Endodermal cell (in vitro differentiated cells): ENCODE data around the gene METTL24. TPM values are rescaled to one million over a fixed set of nuclear protein-coding genes. Genes with fewer than 3 reads are reported as not detected.
"Not testable (repeated sequence)": the region's sequence is repeated elsewhere in the genome, so short reads cannot be mapped to it uniquely, and the experiment has no call there.

Experiments used
- DNase-seq: peaks from one replicate; pipeline ENCODE4 v3.0.0-alpha.2; 2017
- H3K27ac ChIP-seq: 2 replicates; pipeline ENCODE4 v1.5.1; 2013; ENCODE audit warnings: mild to moderate bottlenecking, low read depth, low read length, moderate library complexity
- H3K27me3 ChIP-seq: 2 replicates; pipeline ENCODE4 v1.6.1; 2013; ENCODE audit warnings: mild to moderate bottlenecking, low read length, moderate library complexity; ENCODE audit not compliant: insufficient read depth, control insufficient read depth, poor library complexity, severe bottlenecking
- H3K36me3 ChIP-seq: 2 replicates; pipeline ENCODE4 v1.7.0; 2013; ENCODE audit warnings: mild to moderate bottlenecking, low read length, moderate library complexity; ENCODE audit not compliant: control insufficient read depth, insufficient read depth
- H3K4me1 ChIP-seq: one replicate; pipeline ENCODE4 v1.7.0; 2013; ENCODE audit warnings: low read length; ENCODE audit not compliant: control insufficient read depth, insufficient read depth
- H3K4me3 ChIP-seq: 2 replicates; pipeline ENCODE4 v1.5.1; 2013; ENCODE audit warnings: mild to moderate bottlenecking, low read length, moderate library complexity
- H3K9ac ChIP-seq: 2 replicates; pipeline ENCODE4 v1.6.1; 2013; ENCODE audit warnings: mild to moderate bottlenecking, low read length, moderate library complexity; ENCODE audit not compliant: poor library complexity, severe bottlenecking; ENCODE audit errors: extremely low read depth
- H3K9me3 ChIP-seq: 2 replicates; pipeline ENCODE4 v1.6.1; 2013; ENCODE audit warnings: mild to moderate bottlenecking, low read length, moderate library complexity; ENCODE audit not compliant: control insufficient read depth
- H3K27ac Mint-ChIP-seq: 2 replicates; pipeline ENCODE4 v1.8.0; 2020; ENCODE audit warnings: mixed read lengths
- H3K27me3 Mint-ChIP-seq: 2 replicates; pipeline ENCODE4 v1.8.0; 2021; ENCODE audit warnings: mild to moderate bottlenecking, mixed read lengths; ENCODE audit not compliant: insufficient read depth
- H3K36me3 Mint-ChIP-seq: 2 replicates; pipeline ENCODE4 v1.8.0; 2020; ENCODE audit warnings: low read depth, mixed read lengths
- H3K4me1 Mint-ChIP-seq: 2 replicates; pipeline ENCODE4 v1.8.0; 2020; ENCODE audit warnings: mixed read lengths
- H3K4me3 Mint-ChIP-seq: 2 replicates; pipeline ENCODE4 v1.8.0; 2020; ENCODE audit warnings: mild to moderate bottlenecking, moderate library complexity, mixed read lengths
- H3K9me3 Mint-ChIP-seq: 2 replicates; pipeline ENCODE4 v1.8.0; 2020; ENCODE audit warnings: mild to moderate bottlenecking, mixed read lengths
- CTCF ChIP-seq: fragments of 200-600 bp; sonication (generic); conservative IDR thresholded peaks from 2 replicates; pipeline ENCODE4 v1.5.0; 2021; ENCODE audit warnings: antibody characterized with exemption, mild to moderate bottlenecking
- WGBS, 2 experiments: methylation state at CpG; one replicate each; pipeline versions ENCODE4 v1.1.5 to v1.1.7; 2013; ENCODE audit warnings: missing lambda C conversion rate in 2 of 2, mixed read lengths in 1 of 2; ENCODE audit not compliant: insufficient coverage in 1 of 2, insufficient read length in 1 of 2; 5-methylcytosine and 5-hydroxymethylcytosine counted together
- total RNA-seq, 2 donors: library from RNA; stranded (reverse); fragmentation: NEBNext Ultra II Directional in 1 of 2; extraction: Animal tissue kit (Norgen Biotek cat#: 25700) in 1 of 2; gene quantifications; 2 replicates in 1 of 2; 3 replicates in 1 of 2; pipeline ENCODE4 v1.2.1, GENCODE V29; 2021

METTL24 gene
- total RNA-seq, 2 donors from 2014 or later = 0.24 to 1.3 TPM

- Histone ChIP-seq H3K27me3 (no peaks in the 10 kb centered on the region), H3K36me3 (peaks cover 5% of the 10 kb centered on the region), H3K4me3 (no peak overlapping the region), H3K9me3 (peaks cover 5% of the 10 kb centered on the region), H3K4me1 (no peaks in the 10 kb centered on the region), H3K9ac (no peak overlapping the region), H3K27ac (no peak overlapping the region)
- H3K4me1 Mint-ChIP-seq = no peaks in the 10 kb centered on the region
- DNase-seq = no peak
- WGBS, 2 experiments = 100% methylated on average over 1 of the region's 1 CpG; no CpG with 5 or more reads in 1 of the 2 experiments
- H3K9me3 Mint-ChIP-seq = no peaks in the 10 kb centered on the region
- H3K27me3 Mint-ChIP-seq = no peaks in the 10 kb centered on the region
- no peak overlapping the region for H3K27ac Mint-ChIP-seq
- H3K4me3 Mint-ChIP-seq = no peak overlapping the region
- H3K36me3 Mint-ChIP-seq = peaks cover 13% of the 10 kb centered on the region
- no peak for TF ChIP-seq CTCF
Observed at GRCh38 chr6:110239526-110240274, 118.4 kb downstream of the METTL24 start.

- 88 to 100% methylated on average over 1 of the region's 1 CpG for WGBS, 2 experiments
- not testable (repeated sequence) for DNase-seq, H3K27me3 Mint-ChIP-seq, H3K27ac ChIP-seq, H3K9me3 ChIP-seq, H3K9ac ChIP-seq, H3K4me1 ChIP-seq, H3K4me3 ChIP-seq, H3K9me3 Mint-ChIP-seq, H3K27me3 ChIP-seq, H3K36me3 ChIP-seq, H3K27ac Mint-ChIP-seq, H3K4me1 Mint-ChIP-seq, H3K4me3 Mint-ChIP-seq
- H3K36me3 Mint-ChIP-seq = peaks cover 17% of the 10 kb centered on the region
Observed at GRCh38 chr6:110236007-110236406, 122.1 kb downstream of the METTL24 start.

- Mint-ChIP-seq H3K9me3 (no peaks in the 10 kb centered on the region), H3K4me3 (no peak overlapping the region)
- TF ChIP-seq CTCF = no peak
Observed at GRCh38 chr6:110233770-110234374, 124.3 kb downstream of the METTL24 start.

More at GRCh38 chr6:110233770-110234374, 124.3 kb downstream of the METTL24 start:
- no peak for DNase-seq
- Histone ChIP-seq H3K4me1 (no peaks in the 10 kb centered on the region), H3K4me3 (no peak overlapping the region), H3K36me3 (peaks cover 15% of the 10 kb centered on the region), H3K9ac (no peak overlapping the region), H3K27me3 (no peaks in the 10 kb centered on the region), H3K9me3 (peaks cover 5% of the 10 kb centered on the region), H3K27ac (no peak overlapping the region)
- Mint-ChIP-seq H3K27me3 (no peaks in the 10 kb centered on the region), H3K27ac (no peak overlapping the region), H3K4me1 (no peaks in the 10 kb centered on the region), H3K36me3 (peaks cover 20% of the 10 kb centered on the region)
- 88 to 94% methylated on average over 2 of the region's 2 CpGs for WGBS, 2 experiments
